Medulla oblongata (tissue), 1 donor: ENCODE measurements around the gene AKAP10.
"Not testable (repeated sequence)": the region's sequence is repeated elsewhere in the genome, so short reads cannot be mapped to it uniquely, and the experiment has no call there.

ENCODE experiments used
- DNase-seq: peaks from one replicate; pipeline ENCODE4 v3.0.0-alpha.2; 2015; ENCODE audit errors: extremely low spot score

Gene AKAP10

GRCh38 chr17:19933628-19934027 lies 44.0 kb downstream of the AKAP10 start:
- no peak for DNase-seq

DNA sequence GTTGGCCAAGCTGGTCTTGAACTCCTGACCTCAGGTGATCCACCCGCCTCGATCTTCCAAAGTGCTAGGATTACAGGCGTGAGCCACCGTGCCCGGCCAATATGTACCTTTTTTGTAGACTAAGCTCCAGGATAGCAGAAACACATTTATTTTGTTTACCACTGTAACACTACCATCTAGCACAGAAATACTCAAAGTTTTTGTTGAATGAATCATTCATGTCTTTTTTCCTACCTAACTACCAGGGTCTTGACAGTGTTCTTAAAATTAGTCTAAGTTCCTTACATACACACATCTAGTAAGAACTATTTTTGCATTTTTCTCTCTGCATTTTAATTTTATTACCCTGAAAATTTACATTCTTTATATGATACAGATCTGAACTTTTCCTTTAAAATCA lies 44.4 kb downstream of the AKAP10 start:
- no peak for DNase-seq

- no peak for DNase-seq
Measured at GRCh38 chr17:19928299-19928698, 49.3 kb downstream of the AKAP10 start.

DNA sequence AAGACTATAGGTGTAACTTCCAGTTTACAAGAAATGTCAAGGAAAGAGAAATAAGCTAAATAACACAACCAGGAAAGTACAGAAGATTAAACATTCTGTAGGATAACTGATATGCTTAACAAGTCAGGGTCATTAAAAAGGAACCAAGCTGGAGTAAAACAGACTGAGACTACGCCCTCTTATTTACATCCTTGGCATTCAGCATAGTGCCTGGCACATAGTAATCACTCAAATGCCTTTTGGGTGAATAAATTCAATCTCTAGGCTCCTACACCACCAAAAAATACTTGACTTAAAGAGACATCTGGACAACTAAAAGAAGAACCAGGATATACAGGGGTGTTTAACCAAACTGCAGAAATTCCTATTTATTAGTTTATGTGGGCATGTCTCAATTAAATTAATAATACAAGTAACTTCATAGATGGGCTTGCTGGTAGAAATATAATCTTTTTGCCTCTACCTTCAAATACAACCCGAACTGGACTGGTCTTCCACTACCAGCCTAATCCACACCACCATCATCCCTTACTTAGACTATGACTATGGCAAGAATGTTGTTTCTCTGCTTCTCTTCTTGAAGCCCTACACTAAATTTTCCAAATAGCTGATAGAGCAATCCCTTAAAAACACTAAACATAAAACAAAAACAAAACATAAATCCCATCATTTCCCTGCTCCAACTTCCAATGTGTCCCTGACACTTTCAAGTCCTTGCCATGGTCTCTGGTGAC lies 62.2 kb downstream of the AKAP10 start:
- DNase-seq = no peak

DNA sequence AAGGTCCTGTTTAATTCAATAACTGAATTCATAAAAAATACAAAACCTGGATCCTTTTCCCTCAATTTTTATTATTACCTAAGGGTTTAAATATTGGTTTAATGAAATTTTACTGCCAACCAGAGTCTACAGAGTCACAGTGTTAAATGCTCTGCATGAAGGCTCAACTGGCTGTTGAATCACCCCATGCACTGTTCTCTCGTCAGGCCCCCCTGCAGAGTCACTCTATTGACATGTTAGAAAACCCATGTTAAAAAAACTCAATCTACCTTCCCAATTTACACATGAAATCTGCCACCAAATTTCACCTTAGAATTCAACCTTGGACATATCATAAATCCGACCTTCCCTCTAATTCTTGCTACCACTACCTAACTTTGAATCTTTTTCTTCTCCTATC lies 66.6 kb downstream of the AKAP10 start:
- DNase-seq = no peak

DNA sequence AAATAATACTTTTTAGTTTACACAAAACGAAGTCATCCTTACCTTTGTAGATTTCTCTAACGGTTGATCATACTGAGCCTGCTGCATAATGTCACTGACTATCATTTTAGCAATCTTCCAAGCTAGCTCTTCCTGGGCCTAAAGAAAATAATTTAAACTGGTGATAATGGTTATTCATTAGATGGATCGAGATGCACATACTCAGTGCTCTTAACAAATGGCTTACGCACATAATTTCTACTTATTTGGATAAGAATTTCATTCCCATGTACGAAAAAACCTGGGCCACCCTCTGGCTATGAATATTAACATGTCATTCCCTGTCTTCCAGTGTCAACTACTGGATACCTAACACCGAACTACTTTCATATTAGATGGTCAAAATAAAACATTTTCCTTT lies 68.5 kb downstream of the AKAP10 start:
- DNase-seq = no peak

- DNase-seq = peak; percentile 14
Measured at GRCh38 chr17:19905502-19905901, 72.1 kb downstream of the AKAP10 start.

- peak; percentile 82 for DNase-seq
Measured at GRCh38 chr17:19904924-19905323, 72.7 kb downstream of the AKAP10 start.

GRCh38 chr17:19904412-19904811 lies 73.2 kb downstream of the AKAP10 start:
- DNase-seq = no peak

- DNase-seq = no peak
Measured at GRCh38 chr17:19900809-19901208, 76.8 kb downstream of the AKAP10 start.

GRCh38 chr17:19897903-19898302 lies 79.7 kb downstream of the AKAP10 start:
- DNase-seq = no peak

- no peak for DNase-seq
Measured at GRCh38 chr17:19897090-19897837, 80.4 kb downstream of the AKAP10 start.

DNA sequence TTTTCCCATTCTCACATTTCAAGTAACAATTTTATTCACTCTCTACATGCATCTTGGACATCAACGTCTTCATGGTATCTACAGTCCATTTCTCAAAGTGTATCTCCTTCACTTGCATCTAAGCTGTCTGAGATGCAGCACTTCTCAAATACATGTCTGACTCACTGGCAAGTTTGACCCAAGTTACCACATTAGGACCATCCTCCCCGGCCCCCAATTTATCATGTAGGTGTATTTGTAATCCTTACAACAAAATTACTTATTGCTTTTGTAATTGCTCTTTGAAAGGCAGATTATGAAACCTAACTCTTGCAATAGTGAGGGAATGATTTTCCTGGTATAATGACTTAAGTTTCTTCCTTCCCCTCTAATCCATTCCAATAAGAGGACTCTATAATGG lies 80.9 kb downstream of the AKAP10 start:
- DNase-seq = no peak

DNA sequence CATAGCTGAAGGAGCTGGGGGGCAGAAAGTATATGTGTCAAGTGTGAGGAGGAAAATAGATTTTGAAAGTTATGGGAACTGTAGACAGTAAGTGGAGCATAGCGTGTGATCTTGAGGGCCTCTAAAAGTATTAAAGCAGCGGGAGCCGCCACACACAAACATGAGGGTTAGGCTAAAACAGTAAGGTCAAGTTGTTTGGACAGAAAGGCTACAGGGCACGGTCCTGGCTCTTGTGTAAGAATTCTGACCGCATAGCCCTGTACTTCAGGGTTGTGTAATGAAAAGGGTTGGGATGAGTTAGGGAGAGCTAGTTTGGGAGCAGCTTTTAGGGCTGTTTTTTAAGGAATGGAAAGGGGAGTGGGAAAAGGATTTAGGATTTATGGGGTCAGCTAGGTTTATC lies 87.1 kb downstream of the AKAP10 start:
- not testable (repeated sequence) for DNase-seq

DNA sequence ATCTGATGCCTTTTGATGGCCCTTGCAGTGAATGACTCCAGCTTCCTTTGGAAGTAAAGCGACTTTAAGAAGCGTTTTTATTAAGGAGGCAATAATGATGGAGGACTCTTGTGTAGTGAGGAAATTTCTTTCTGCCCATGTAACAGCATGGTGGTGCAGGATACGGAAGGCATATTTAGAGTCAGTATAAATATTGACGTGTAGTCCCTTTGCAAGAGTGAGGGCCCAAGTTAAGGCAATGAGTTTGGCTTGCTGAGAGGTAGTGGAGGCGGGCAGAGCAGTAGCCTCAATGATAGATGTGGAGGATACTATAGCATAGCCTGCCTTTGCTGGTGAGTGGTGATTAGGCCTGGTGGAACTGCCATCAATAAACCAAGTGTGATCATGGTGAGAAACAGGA lies 87.6 kb downstream of the AKAP10 start:
- not testable (repeated sequence) for DNase-seq

GRCh38 chr17:19886116-19886515 lies 91.5 kb downstream of the AKAP10 start:
- DNase-seq = no peak

DNA sequence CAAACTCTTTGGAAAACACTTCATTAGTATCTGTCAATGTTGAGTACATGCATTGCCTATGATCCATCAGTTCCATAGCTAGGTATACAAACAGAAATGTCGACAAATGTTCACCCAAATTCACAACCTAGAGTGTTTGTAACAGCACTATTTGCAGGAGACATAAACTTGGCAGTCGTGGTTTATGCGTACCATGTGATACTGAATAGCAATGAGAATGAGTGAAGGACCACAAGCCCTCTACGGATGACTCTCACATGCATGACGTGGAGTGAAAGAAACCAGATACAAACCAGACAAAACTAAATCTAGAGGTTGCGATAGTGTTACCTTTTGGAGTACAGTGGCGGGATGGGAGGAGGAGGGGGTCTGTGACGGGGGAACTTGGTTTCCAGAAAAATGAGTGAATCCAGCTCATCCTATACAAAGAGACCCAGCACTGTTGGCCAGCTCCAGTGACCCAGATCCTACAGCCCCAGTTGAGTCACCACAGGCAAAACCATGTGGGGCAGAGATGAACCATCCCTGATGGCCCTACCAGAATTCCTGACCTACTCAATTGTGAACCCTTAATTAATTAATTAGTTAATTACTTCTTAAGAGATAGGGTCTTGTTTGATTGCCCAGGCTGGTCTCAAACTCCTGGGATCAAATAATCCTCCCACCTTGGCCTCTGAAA lies 94.0 kb downstream of the AKAP10 start:
- DNase-seq = no peak

GRCh38 chr17:19880393-19880792 lies 97.2 kb downstream of the AKAP10 start:
- no peak for DNase-seq

DNA sequence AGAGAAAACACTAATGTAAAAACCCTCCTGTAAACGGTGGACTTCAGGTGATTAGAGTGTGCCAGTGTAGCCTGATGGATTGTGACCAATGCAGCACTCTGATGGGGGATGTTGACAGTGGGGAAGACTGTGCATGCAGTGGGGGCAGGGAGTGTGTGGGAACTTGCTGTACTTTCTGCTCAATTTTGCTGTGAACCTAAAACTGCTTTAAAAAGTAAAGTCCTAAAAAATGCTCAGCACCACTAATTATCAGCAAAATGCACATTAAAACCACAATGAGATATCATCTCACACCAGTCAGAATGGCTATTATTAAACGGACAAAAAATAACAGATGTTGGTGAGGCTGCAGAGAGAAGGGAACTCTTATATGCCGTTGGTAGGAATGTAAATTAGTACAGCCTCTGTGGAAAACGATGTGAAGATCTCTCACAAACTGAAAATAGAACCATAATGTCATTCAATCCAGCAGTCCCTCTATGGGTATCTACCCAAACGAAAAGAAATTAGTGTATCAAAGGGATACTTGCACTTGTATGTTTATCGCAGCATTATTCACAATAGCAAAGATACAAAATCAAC lies 100.2 kb downstream of the AKAP10 start:
- DNase-seq = peak; percentile 17

DNA sequence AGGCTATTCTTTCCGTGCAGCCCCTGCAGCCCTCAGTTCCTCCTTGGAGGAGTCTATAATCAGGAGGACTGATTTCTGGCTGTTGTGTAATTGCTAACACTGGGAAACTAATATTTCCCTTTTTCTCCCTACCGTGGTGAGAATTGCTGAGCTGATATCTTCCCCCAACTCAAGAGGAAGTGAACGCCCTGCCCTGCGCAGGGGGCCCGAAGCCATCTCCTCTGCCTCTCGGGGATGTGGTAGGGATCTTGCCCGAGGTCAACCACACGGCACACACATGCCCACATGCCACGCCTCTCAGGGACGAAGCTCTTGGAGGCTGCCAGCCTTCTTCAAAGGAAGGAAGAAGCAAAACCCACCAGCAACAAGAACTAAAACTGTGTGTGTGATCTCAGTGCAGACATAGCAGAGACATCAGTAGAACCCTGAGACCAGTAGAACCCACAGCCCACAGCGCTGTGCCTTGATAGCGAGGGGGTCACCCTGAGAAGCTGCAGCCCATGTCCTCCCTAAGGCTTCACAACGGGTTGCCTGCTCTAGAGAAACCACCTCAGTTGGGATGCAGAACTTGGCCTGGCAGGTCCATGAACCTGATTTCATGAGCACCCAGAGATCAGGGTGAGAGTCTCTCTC lies 101.0 kb downstream of the AKAP10 start:
- DNase-seq = peak; percentile 84

DNA sequence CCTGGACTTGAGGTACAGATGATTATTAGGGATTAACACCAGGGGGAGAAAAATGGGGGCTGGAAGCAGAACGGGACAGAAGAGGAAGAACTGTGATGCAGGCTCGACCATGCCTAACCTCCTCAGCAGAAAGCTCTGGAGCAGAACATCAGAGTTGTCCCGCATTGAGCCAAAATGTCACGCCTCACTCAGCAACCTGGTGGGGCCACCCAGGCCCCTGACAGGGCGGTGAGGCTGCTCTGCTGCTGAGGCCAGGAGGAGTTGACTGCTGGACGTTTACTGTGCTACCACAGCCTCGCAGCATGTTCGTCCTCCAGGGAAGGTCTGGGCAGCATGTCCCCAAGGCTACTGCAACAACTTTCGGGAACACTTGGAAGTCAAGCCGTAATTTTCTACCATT lies 103.4 kb downstream of the AKAP10 start:
- no peak for DNase-seq

DNA sequence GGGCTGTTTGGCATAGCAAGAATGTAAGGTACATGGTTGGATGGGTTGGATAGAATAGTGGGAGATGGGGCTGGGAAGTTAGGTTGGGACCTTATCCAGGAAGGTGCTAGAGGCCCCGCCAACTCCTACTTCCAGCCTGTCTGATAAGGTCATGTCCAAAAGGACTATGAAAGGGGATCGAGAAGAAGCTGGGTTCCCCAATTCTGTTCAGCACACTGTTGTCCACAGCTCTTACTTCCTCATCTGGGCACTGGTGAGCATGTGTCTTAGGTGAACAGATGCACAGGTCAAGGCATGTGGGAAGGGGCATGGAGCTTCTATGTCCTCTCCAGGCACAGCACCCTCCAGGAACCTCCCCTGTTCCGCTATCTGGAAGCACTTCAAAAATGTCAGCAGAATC lies 104.3 kb downstream of the AKAP10 start:
- DNase-seq = peak; percentile 30
